IPS DF 6.9 (cell line): ENCODE results near the gene MRPS10.
"Not testable (repeated sequence)": the region's sequence is repeated elsewhere in the genome, so short reads cannot be mapped to it uniquely, and the experiment has no call there.

Experiments used
- DNase-seq: peaks from one replicate; pipeline ENCODE4 v3.0.0-alpha.2; 2013; ENCODE audit warnings: low read depth, low spot score
- H3K27ac ChIP-seq: one replicate; pipeline ENCODE4 v1.5.1; 2013; ENCODE audit warnings: low read length, control low read depth
- H3K27me3 ChIP-seq: 2 replicates; pipeline ENCODE4 v1.6.1; 2013; ENCODE audit warnings: mild to moderate bottlenecking, low read length; ENCODE audit not compliant: control insufficient read depth, insufficient read depth
- H3K36me3 ChIP-seq: 2 replicates; pipeline ENCODE4 v1.6.1; 2013; ENCODE audit warnings: low read length; ENCODE audit not compliant: control insufficient read depth, insufficient read depth
- H3K4me1 ChIP-seq: 2 replicates; pipeline ENCODE4 v1.6.1; 2013; ENCODE audit warnings: low read length; ENCODE audit not compliant: control insufficient read depth, insufficient read depth
- H3K4me3 ChIP-seq: 2 replicates; pipeline ENCODE4 v1.5.1; 2013; ENCODE audit warnings: mild to moderate bottlenecking, low read length
- H3K9me3 ChIP-seq: 2 replicates; pipeline ENCODE4 v1.6.1; 2013; ENCODE audit warnings: low read length, inconsistent platforms; ENCODE audit not compliant: control insufficient read depth, insufficient read depth
- WGBS: extraction: QIAGEN DNeasy Blood & Tissue Kit; methylation state at CpG from one replicate; pipeline ENCODE4 v1.1.7; 2013; ENCODE audit warnings: mixed read lengths, missing lambda C conversion rate; ENCODE audit not compliant: insufficient read length, insufficient coverage; 5-methylcytosine and 5-hydroxymethylcytosine counted together

The MRPS10 gene

GRCh38 chr6:42216495-42216894 is 1.2 kb downstream of the MRPS10 start:
- H3K27me3 ChIP-seq, DNase-seq, H3K27ac ChIP-seq, H3K9me3 ChIP-seq, H3K36me3 ChIP-seq, H3K4me1 ChIP-seq, H3K4me3 ChIP-seq: not testable (repeated sequence)
- no CpG with 5 or more reads among the region's 18 CpGs for WGBS

GRCh38 chr6:42212442-42212841 is 5.2 kb downstream of the MRPS10 start:
- DNase-seq: no peak
- H3K4me1 ChIP-seq: 0 out of 2 replicates have a peak, but pooled peaks cover 2% of the 10 kb centered on the region
- peaks cover 6% of the 10 kb centered on the region; the same call in 1 of the 2 replicates for H3K36me3 ChIP-seq
- H3K4me3 ChIP-seq: no peak overlapping the region
- no peaks in the 10 kb centered on the region for H3K27me3 ChIP-seq
- no CpG with 5 or more reads among the region's 3 CpGs for WGBS
- H3K9me3 ChIP-seq: no peaks in the 10 kb centered on the region
- no peak overlapping the region for H3K27ac ChIP-seq

GRCh38 chr6:42211726-42212125 is 5.9 kb downstream of the MRPS10 start:
- no peaks in the 10 kb centered on the region for H3K9me3 ChIP-seq
- 0 out of 2 replicates have a peak, but pooled peaks cover 2% of the 10 kb centered on the region for H3K4me1 ChIP-seq
- H3K4me3 ChIP-seq: no peak overlapping the region
- H3K27me3 ChIP-seq: no peaks in the 10 kb centered on the region
- no peak for DNase-seq
- no CpG with 5 or more reads among the region's 6 CpGs for WGBS
- peaks cover 6% of the 10 kb centered on the region; the same call in 1 of the 2 replicates for H3K36me3 ChIP-seq
- no peak overlapping the region for H3K27ac ChIP-seq

GRCh38 chr6:42210551-42210950 is 7.1 kb downstream of the MRPS10 start:
- H3K9me3 ChIP-seq: no peaks in the 10 kb centered on the region
- no peak overlapping the region for H3K27ac ChIP-seq
- H3K27me3 ChIP-seq: no peaks in the 10 kb centered on the region
- no peaks in the 10 kb centered on the region for H3K4me1 ChIP-seq
- no CpG with 5 or more reads among the region's 1 CpG for WGBS
- H3K36me3 ChIP-seq: peaks cover 6% of the 10 kb centered on the region; the same call in 1 of the 2 replicates
- no peak for DNase-seq
- H3K4me3 ChIP-seq: no peak overlapping the region

- H3K4me3 ChIP-seq, DNase-seq, H3K4me1 ChIP-seq, H3K9me3 ChIP-seq, H3K27ac ChIP-seq, H3K36me3 ChIP-seq, H3K27me3 ChIP-seq: not testable (repeated sequence)
- WGBS: no CpG with 5 or more reads among the region's 2 CpGs
Measured at GRCh38 chr6:42207559-42207958, 10.1 kb downstream of the MRPS10 start.

- WGBS: no CpG with 5 or more reads among the region's 4 CpGs
- Histone ChIP-seq H3K9me3 (no peaks in the 10 kb centered on the region), H3K27me3 (no peaks in the 10 kb centered on the region), H3K27ac (no peak overlapping the region), H3K36me3 (peaks cover 4% of the 10 kb centered on the region; the same call in 1 of the 2 replicates), H3K4me3 (no peak overlapping the region), H3K4me1 (no peaks in the 10 kb centered on the region)
- DNase-seq: no peak
Measured at GRCh38 chr6:42204768-42205282, 12.8 kb downstream of the MRPS10 start.

GRCh38 chr6:42203183-42203582 is 14.5 kb downstream of the MRPS10 start:
- no peaks in the 10 kb centered on the region for H3K27me3 ChIP-seq
- no peaks in the 10 kb centered on the region; the same call in 1 of the 2 replicates for H3K36me3 ChIP-seq
- no peak for DNase-seq
- WGBS: no CpG with 5 or more reads among the region's 3 CpGs
- no peaks in the 10 kb centered on the region for H3K9me3 ChIP-seq
- no peak overlapping the region for H3K27ac ChIP-seq
- H3K4me1 ChIP-seq: no peaks in the 10 kb centered on the region
- H3K4me3 ChIP-seq: no peak overlapping the region

GRCh38 chr6:42202131-42202915 is 15.3 kb downstream of the MRPS10 start:
- not testable (repeated sequence) for DNase-seq, H3K27ac ChIP-seq
- no CpG with 5 or more reads among the region's 13 CpGs for WGBS

GRCh38 chr6:42201382-42201781 is 16.3 kb downstream of the MRPS10 start:
- no peak for DNase-seq
- Histone ChIP-seq H3K4me3 (no peak overlapping the region), H3K4me1 (no peaks in the 10 kb centered on the region), H3K27me3 (no peaks in the 10 kb centered on the region), H3K9me3 (no peaks in the 10 kb centered on the region), H3K27ac (no peak overlapping the region), H3K36me3 (no peaks in the 10 kb centered on the region)
- WGBS: no CpG with 5 or more reads among the region's 3 CpGs

More at GRCh38 chr6:42202131-42202915, 15.3 kb downstream of the MRPS10 start:
- not testable (repeated sequence) for H3K27me3 ChIP-seq, H3K4me1 ChIP-seq, H3K36me3 ChIP-seq, H3K4me3 ChIP-seq, H3K9me3 ChIP-seq

GRCh38 chr6:42200035-42200434 is 17.6 kb downstream of the MRPS10 start:
- DNase-seq: no peak
- Histone ChIP-seq H3K9me3 (no peaks in the 10 kb centered on the region), H3K27ac (no peak overlapping the region), H3K36me3 (no peaks in the 10 kb centered on the region), H3K27me3 (no peaks in the 10 kb centered on the region), H3K4me3 (no peak overlapping the region), H3K4me1 (no peaks in the 10 kb centered on the region)
- no CpG with 5 or more reads among the region's 1 CpG for WGBS
